ENCODE data around the gene AHR. TPM values are rescaled to one million over a fixed set of nuclear protein-coding genes. Genes with fewer than 3 reads are reported as not detected.

The AHR gene
- total RNA-seq, 1 donor from 2014 or later, result 1.7 TPM

DNA sequence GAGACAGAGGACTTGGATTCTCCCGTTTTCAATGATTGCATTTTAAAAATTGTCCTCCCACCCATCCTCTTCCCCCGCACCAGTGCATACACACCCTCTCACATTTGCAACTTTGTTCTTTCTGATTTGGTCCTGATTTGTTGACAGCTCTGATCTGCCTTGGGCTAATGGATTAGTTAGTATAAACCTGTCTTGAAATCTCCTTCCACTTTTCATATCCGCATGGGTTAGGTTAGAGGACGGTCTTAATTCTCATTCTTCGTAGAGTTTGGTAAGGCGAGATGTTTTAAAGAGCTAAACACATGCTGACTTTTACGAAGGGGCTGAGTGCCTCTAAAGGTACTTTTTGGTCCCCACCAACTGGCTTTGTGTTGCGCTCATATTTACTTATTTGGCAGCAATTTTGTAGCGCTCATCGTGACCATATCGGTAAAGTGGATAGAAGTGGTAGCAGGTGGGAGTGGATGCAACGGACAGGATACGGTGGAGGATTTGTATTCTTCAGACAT lies 1.1 kb downstream of the AHR start:
- Mint-ChIP-seq H3K4me1 (ENCODE audit: low read depth, unreplicated experiment) (peaks cover 4% of the 10 kb centered on the region), H3K27ac (ENCODE audit: unreplicated experiment) (no peak overlapping the region), H3K4me3 (ENCODE audit: unreplicated experiment) (peak overlapping the region; percentile 84), H3K36me3 (ENCODE audit: unreplicated experiment) (no peaks in the 10 kb centered on the region), H3K9me3 (ENCODE audit: unreplicated experiment) (peaks cover 4% of the 10 kb centered on the region), H3K27me3 (ENCODE audit: unreplicated experiment) (peaks cover 9% of the 10 kb centered on the region)
- no peak for DNase-seq
- TF ChIP-seq, protein P1, sequence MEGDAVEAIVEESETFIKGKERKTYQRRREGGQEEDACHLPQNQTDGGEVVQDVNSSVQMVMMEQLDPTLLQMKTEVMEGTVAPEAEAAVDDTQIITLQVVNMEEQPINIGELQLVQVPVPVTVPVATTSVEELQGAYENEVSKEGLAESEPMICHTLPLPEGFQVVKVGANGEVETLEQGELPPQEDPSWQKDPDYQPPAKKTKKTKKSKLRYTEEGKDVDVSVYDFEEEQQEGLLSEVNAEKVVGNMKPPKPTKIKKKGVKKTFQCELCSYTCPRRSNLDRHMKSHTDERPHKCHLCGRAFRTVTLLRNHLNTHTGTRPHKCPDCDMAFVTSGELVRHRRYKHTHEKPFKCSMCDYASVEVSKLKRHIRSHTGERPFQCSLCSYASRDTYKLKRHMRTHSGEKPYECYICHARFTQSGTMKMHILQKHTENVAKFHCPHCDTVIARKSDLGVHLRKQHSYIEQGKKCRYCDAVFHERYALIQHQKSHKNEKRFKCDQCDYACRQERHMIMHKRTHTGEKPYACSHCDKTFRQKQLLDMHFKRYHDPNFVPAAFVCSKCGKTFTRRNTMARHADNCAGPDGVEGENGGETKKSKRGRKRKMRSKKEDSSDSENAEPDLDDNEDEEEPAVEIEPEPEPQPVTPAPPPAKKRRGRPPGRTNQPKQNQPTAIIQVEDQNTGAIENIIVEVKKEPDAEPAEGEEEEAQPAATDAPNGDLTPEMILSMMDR (IDR thresholded peaks at IDR 0.05; ENCODE audit: partially characterized antibody, unreplicated experiment), result no peak

DNA sequence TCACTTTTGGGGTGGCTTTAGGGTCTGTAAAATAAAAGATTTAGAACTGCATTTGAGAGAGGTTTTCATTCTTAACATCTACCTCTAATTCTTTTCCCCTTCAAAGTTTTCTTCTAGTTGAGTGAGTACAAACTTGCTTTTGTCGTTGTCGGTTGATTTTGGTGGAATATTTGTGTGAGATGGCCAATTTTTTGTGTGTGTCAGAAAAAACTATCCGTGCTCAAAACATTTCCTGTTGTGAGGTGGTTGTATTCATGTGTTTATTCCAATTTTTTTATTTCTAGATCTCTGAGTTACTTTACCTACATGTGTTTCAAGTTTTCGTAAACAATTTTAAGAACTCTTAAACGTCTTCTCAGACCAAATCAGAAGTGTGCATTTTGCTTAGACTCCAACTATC lies 1.6 kb downstream of the AHR start:
- H3K27ac Mint-ChIP-seq (ENCODE audit: unreplicated experiment), result no peak overlapping the region
- TF ChIP-seq, protein P1 (IDR thresholded peaks at IDR 0.05; ENCODE audit: partially characterized antibody, unreplicated experiment), result no peak
- peaks cover 9% of the 10 kb centered on the region for H3K27me3 Mint-ChIP-seq (ENCODE audit: unreplicated experiment)
- H3K36me3 Mint-ChIP-seq (ENCODE audit: unreplicated experiment), result no peaks in the 10 kb centered on the region
- peak overlapping the region; percentile 84 for H3K4me3 Mint-ChIP-seq (ENCODE audit: unreplicated experiment)
- peaks cover 4% of the 10 kb centered on the region for H3K9me3 Mint-ChIP-seq (ENCODE audit: unreplicated experiment)
- DNase-seq, result no peak
- peaks cover 4% of the 10 kb centered on the region for H3K4me1 Mint-ChIP-seq (ENCODE audit: low read depth, unreplicated experiment)

DNA sequence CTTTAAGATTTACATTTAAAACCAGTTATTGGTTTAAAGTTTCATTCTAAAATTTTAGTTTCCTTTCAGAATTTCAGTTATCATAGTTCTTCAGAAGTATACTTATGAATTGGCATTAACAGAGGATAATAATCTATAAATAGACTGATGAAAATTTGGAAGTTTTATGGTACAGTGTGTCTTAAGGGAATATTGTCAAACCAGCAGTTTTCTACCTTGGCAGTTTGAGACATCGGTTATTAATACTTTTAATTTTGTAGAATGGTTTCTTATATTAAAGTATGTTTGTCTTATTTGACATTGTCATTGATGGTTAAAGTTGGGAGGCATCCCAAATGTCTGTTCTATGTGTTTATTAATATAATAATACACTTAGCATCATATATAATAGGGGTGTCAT lies 2.0 kb downstream of the AHR start:
- Mint-ChIP-seq H3K27me3 (ENCODE audit: unreplicated experiment) (peaks cover 9% of the 10 kb centered on the region), H3K36me3 (ENCODE audit: unreplicated experiment) (no peaks in the 10 kb centered on the region), H3K9me3 (ENCODE audit: unreplicated experiment) (peaks cover 4% of the 10 kb centered on the region), H3K4me1 (ENCODE audit: low read depth, unreplicated experiment) (peaks cover 4% of the 10 kb centered on the region), H3K4me3 (ENCODE audit: unreplicated experiment) (peak overlapping the region; percentile 36), H3K27ac (ENCODE audit: unreplicated experiment) (no peak overlapping the region)
- TF ChIP-seq, protein P1 (IDR thresholded peaks at IDR 0.05; ENCODE audit: partially characterized antibody, unreplicated experiment), result no peak
- DNase-seq, result no peak

DNA sequence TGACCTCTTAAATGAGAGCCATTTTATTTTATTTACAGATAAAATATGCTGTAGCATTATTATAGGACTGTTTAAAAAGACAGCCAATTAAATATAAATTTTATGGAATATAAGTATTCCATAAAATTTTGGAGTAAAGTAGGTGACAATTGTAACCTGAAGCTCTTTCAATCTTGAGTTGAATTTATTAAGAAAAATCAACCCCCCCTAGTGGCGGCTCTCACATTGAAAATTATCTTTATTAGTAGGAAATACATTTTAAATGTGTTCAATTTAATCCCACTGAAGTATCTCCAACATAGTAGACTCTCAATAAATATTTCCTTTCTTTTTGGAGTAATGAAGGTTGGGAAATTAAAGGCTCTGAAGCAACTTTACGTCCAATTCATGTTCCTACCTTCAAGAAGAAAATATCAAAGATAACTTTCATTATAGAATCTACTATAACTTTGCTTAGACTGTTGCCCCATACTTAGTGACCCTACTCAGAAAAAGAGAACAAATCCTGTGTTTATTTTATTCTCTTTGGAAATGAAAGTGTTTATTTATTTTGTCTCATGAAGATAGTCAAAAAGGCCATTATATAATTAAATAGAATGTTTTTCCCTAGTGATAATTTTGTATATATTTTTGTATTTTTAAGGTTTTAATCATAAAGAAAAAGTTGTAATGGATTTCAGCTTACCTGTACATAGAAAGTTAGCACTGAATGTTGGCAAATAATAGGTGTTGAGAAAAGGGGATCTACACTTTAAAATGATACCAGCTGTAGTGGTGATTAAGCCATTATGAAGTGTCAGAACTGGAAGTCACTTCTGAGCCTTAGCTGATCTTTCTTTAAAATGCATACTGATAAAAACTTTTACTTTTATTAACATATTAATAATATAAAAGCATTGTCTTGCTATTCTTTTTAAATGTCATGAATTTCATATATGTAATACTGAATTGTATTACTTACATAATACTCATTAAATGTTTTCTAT lies 3.3 kb downstream of the AHR start:
- no peaks in the 10 kb centered on the region for H3K36me3 Mint-ChIP-seq (ENCODE audit: unreplicated experiment)
- no peak overlapping the region for H3K4me3 Mint-ChIP-seq (ENCODE audit: unreplicated experiment)
- peaks cover 4% of the 10 kb centered on the region for H3K9me3 Mint-ChIP-seq (ENCODE audit: unreplicated experiment)
- H3K4me1 Mint-ChIP-seq (ENCODE audit: low read depth, unreplicated experiment), result peaks cover 4% of the 10 kb centered on the region
- DNase-seq, result peak; percentile 20
- no peak overlapping the region for H3K27ac Mint-ChIP-seq (ENCODE audit: unreplicated experiment)
- TF ChIP-seq, protein P1 (IDR thresholded peaks at IDR 0.05; ENCODE audit: partially characterized antibody, unreplicated experiment), result peak; percentile 89
- peaks cover 9% of the 10 kb centered on the region for H3K27me3 Mint-ChIP-seq (ENCODE audit: unreplicated experiment)
